Vagina (tissue), 2 donors: Measurements from ENCODE around the gene RFX4. TPM values are rescaled to one million over a fixed set of nuclear protein-coding genes. Genes with fewer than 3 reads are reported as not detected.
"Not testable (repeated sequence)": the region's sequence is repeated elsewhere in the genome, so short reads cannot be mapped to it uniquely, and the experiment has no call there.

Experiments
- DNase-seq, 2 donors: peaks; one replicate each; pipeline ENCODE4 v3.0.0-alpha.2; 2017; ENCODE audit errors: extremely low spot score in 2 of 2
- H3K27ac ChIP-seq: fragments of 200-600 bp; sonication (generic); one replicate; pipeline ENCODE4 v1.5.1; 2019
- H3K27me3 ChIP-seq: fragments of 200-600 bp; sonication (generic); one replicate; pipeline ENCODE4 v1.5.1; 2019
- H3K36me3 ChIP-seq, 2 donors: fragments of 200-600 bp; sonication (generic); one replicate each; pipeline ENCODE4 v1.5.1; 2017 to 2019
- H3K4me1 ChIP-seq: fragments of 200-600 bp; sonication (generic); one replicate; pipeline ENCODE4 v1.5.1; 2019
- H3K4me3 ChIP-seq, 2 donors: fragments of 200-600 bp; sonication (generic); 1 replicate in 1 of 2; 2 replicates in 1 of 2; pipeline ENCODE4 v1.5.1; 2016 to 2019
- H3K9me3 ChIP-seq: fragments of 200-600 bp; sonication (generic); one replicate; pipeline ENCODE4 v1.5.1; 2019
- POLR2A ChIP-seq, 2 donors: fragments of 450-650 bp; IDR thresholded peaks; one replicate each; pipeline ENCODE4 v1.6.1; 2017; ENCODE audit warnings: antibody characterized with exemption in 2 of 2, mild to moderate bottlenecking in 2 of 2, moderate library complexity in 2 of 2
- POLR2AphosphoS5 ChIP-seq, 2 donors: sonication (generic); formaldehyde crosslinking; IDR thresholded peaks; one replicate each; pipeline ENCODE4 v1.9.0; 2017; ENCODE audit warnings: antibody characterized with exemption in 2 of 2, mild to moderate bottlenecking in 2 of 2, low read depth in 1 of 2; ENCODE audit not compliant: insufficient read depth in 1 of 2
- intact Hi-C: fragments of 100-400 bp; cut with DNase I; formaldehyde crosslinking; loops from one replicate; pipeline ENCODE4 v1.15.1; 2023
- total RNA-seq: library from RNA; depleted of rRNA; stranded (reverse); fragments of >200 nt; gene quantifications from one replicate; pipeline ENCODE4 v1.2.3, GENCODE V29; 2016
- TF ChIP-seq, protein P1 (sequence below), 3 experiments: fragments of 450-650 bp in 2 of 3; fragments of 200-600 bp in 1 of 3; sonication (generic) in 1 of 3; IDR thresholded peaks; one replicate each; pipeline ENCODE4 v1.5.1; 2017 to 2019; ENCODE audit warnings: antibody characterized with exemption in 3 of 3, mild to moderate bottlenecking in 2 of 3, moderate library complexity in 2 of 3

RFX4 gene
- total RNA-seq, 1 donor from 2014 or later, result not detected

DNA sequence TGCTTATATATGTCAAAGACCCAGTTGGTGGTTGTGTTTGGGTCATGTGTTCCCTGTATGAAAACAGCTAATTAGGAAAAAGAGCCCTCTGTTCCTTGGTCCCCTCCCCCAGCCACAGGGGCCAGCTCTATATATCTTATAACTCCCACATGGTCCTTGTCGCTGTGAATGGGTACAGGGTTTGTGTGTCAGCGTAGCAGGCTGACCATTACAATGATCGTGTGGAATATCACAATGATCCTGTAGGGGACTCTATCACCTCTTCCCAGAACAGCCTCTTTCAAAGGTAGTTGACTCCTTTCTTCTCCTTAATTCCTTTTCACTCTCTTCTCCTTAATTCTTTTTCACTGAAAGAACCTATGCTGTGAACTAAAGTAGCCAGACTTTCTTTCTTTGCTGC is 140.0 kb downstream of the RFX4 start:
- TF ChIP-seq POLR2AphosphoS5 (IDR thresholded peaks at IDR 0.05; ENCODE audit: insufficient read depth in 1 of 2, low read depth in 1 of 2) (no peak), POLR2A (IDR thresholded peaks at IDR 0.05) (no peak)
- TF ChIP-seq, protein P1, sequence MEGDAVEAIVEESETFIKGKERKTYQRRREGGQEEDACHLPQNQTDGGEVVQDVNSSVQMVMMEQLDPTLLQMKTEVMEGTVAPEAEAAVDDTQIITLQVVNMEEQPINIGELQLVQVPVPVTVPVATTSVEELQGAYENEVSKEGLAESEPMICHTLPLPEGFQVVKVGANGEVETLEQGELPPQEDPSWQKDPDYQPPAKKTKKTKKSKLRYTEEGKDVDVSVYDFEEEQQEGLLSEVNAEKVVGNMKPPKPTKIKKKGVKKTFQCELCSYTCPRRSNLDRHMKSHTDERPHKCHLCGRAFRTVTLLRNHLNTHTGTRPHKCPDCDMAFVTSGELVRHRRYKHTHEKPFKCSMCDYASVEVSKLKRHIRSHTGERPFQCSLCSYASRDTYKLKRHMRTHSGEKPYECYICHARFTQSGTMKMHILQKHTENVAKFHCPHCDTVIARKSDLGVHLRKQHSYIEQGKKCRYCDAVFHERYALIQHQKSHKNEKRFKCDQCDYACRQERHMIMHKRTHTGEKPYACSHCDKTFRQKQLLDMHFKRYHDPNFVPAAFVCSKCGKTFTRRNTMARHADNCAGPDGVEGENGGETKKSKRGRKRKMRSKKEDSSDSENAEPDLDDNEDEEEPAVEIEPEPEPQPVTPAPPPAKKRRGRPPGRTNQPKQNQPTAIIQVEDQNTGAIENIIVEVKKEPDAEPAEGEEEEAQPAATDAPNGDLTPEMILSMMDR (IDR thresholded peaks at IDR 0.05), result no peak
- no peaks in the 10 kb centered on the region for H3K4me1 ChIP-seq
- H3K27me3 ChIP-seq, result no peaks in the 10 kb centered on the region

DNA sequence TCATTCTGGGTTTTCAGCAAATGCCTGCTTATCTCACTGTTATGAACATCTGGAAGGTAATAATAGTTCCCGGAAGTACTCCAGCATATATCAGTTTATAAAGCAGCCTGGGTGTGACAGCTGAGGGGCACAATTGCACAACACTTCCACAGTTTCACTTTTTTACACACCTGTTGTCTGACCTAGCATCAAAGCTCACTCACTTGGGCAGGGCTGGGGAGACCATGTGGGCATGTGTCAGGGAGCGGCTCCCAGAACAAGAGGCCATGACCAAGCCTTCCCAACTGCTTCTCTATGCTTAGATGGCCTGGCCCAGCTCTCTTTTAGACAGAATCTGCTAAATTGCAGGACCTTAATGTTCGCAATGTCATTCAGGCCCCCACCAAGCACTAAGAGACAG is 140.6 kb downstream of the RFX4 start:
- no peak for DNase-seq
- intact Hi-C loops, result no loop called here
- Histone ChIP-seq H3K36me3 (no peaks in the 10 kb centered on the region), H3K4me1 (no peaks in the 10 kb centered on the region), H3K27me3 (no peaks in the 10 kb centered on the region), H3K4me3 (no peak overlapping the region), H3K9me3 (no peaks in the 10 kb centered on the region), H3K27ac (no peak overlapping the region)
- TF ChIP-seq POLR2AphosphoS5 (IDR thresholded peaks at IDR 0.05; ENCODE audit: insufficient read depth in 1 of 2, low read depth in 1 of 2) (no peak), POLR2A (IDR thresholded peaks at IDR 0.05) (no peak)
- TF ChIP-seq, protein P1 (IDR thresholded peaks at IDR 0.05), result no peak

More for the DNA sequence above, 140.0 kb downstream of the RFX4 start:
- H3K4me3 ChIP-seq, result no peak overlapping the region
- intact Hi-C loops, result no loop called here
- H3K27ac ChIP-seq, result no peak overlapping the region
- no peak for DNase-seq
- no peaks in the 10 kb centered on the region for H3K9me3 ChIP-seq
- H3K36me3 ChIP-seq, result no peaks in the 10 kb centered on the region

DNA sequence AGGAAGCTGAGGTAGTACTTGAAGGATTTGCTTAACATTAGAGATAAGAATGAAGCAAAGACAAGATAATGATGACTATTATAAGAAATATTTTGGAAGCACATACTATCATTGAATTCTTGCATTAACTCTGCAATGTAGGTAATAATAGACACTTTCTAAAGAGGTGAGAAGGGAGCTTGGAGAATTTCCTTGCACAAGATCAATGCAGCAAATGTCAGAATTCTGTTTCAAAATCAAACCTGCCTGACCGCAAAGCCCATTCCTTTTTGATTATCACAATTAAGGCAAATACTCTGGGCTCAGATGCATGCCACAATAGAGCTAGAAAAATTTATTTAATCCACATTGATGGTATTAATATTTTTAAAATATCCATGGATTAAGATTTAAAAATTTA is 141.3 kb downstream of the RFX4 start:
- intact Hi-C loops, result no loop called here
- Histone ChIP-seq H3K4me3 (no peak overlapping the region), H3K27me3 (no peaks in the 10 kb centered on the region), H3K27ac (no peak overlapping the region), H3K9me3 (no peaks in the 10 kb centered on the region), H3K36me3 (no peaks in the 10 kb centered on the region), H3K4me1 (no peaks in the 10 kb centered on the region)
- DNase-seq, result no peak
- TF ChIP-seq, protein P1 (IDR thresholded peaks at IDR 0.05), result no peak
- TF ChIP-seq POLR2A (IDR thresholded peaks at IDR 0.05), result no peak
- TF ChIP-seq POLR2AphosphoS5 (IDR thresholded peaks at IDR 0.05; ENCODE audit: insufficient read depth in 1 of 2, low read depth in 1 of 2), result no peak

DNA sequence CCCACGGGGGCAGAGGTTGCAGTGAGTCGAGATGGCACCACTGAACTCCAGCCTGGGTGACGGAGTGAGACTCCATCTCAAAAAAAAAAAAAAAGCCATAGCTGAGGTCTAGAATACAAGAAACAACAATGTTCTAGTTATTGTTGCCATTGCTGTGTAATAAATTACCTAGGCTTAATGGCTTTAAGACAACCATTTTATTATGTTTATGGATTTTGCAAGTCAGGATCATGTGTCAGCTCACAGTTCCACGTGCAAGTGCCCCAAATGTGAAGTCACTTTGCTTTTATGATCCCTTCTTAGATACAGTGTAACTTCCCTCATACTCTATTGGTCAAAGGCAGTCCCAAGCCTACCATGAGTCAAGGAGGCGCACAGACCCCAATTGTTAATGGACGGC is 142.1 kb downstream of the RFX4 start:
- H3K27ac ChIP-seq, result no peak overlapping the region
- no peaks in the 10 kb centered on the region for H3K4me1 ChIP-seq
- no peaks in the 10 kb centered on the region for H3K27me3 ChIP-seq
- intact Hi-C loops, result no loop called here
- DNase-seq, result no peak
- no peaks in the 10 kb centered on the region for H3K9me3 ChIP-seq
- no peaks in the 10 kb centered on the region for H3K36me3 ChIP-seq
- TF ChIP-seq POLR2A (IDR thresholded peaks at IDR 0.05), result no peak
- TF ChIP-seq, protein P1 (IDR thresholded peaks at IDR 0.05), result no peak
- no peak for TF ChIP-seq POLR2AphosphoS5 (IDR thresholded peaks at IDR 0.05; ENCODE audit: insufficient read depth in 1 of 2, low read depth in 1 of 2)
- no peak overlapping the region for H3K4me3 ChIP-seq

DNA sequence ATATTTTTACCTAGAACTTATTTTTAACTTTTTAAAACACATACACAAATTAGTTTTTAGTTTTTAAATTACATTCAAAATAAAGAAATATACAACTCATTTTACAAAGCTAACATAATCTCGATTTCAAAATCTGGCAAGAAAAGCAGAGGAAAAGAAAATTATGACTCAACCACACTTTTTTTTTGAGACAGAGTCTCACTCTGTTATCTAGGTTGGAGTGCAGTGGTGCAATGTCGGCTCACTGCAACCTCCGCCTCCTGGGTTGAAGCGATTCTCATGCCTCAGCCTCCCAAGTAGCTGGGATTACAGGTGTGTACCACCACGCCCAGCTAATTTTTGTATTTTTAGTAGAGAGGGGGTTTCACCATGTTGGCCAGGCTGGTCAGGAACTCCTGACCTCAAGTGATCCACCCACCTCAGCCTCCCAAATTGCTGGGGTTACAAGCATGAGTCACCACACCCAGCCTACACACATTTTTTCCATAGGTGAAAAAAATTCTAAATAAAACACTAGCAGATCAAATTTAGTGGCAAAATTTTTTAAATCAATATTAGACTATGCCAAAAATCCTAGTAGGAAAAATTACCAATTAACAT is 143.9 kb downstream of the RFX4 start:
- H3K27ac ChIP-seq, DNase-seq, H3K9me3 ChIP-seq, H3K4me1 ChIP-seq, intact Hi-C loops, H3K27me3 ChIP-seq, H3K36me3 ChIP-seq, H3K4me3 ChIP-seq: not testable (repeated sequence)
